ENCODE data around the gene BLM. TPM values are rescaled to one million over a fixed set of nuclear protein-coding genes. Genes with fewer than 3 reads are reported as not detected.

The BLM gene
- total and polyA plus RNA-seq, 2 of the 13 experiments (the other 11 are each of a cell fraction or from before 2014, with no cell fraction given) = 5.1 to 11.8 TPM

DNA sequence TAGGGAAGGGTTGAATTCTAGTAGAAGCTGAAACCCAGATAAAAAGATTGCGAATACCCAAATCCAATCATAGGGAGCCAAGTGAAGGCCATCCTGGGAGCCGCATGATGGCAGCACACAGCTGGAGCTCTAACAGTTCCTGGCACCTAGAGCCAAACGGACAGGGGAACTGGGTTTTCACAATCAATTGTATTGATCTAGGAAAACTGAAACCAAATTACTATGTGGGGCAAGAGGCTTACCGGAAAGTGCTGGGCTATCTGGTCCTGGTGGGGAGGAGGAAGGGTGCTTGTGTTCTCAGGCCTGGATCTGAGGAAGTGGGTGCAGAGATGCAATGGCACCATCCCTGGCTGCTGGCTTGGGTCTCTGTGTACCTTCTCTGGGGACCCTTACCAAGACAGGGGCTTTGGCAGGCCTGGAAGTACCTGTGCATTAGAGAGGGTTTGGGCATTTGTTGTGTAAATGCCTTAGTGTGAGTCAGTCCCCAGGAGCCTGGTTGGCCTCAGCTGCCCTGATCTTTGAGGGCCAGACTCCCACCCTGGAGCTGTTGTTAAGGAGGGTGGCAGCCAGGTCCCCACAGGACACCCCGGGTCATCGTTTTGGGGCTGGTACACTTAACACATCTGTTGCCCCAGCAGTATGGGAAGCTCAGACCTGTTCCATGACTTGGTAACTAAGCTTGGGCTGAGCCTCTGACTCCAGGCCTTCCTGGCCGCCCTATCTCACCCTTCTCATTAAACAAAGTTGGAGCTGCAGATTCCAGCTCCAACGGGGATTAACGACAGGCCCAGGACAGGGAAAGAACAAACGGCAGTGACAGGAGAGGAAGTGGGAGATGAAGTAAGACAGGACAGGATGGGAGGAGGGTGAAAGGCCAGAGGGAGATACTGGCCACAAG lies 142.3 kb downstream of the BLM start (continued):
- TF ChIP-seq SNAPC4 (CRISPR knock-in tag; IDR thresholded peaks at IDR 0.05) = 0 out of 2 replicates have a peak, but pooled peaks have one; percentile 52
- TF ChIP-seq ZNF580 (CRISPR knock-in tag; IDR thresholded peaks at IDR 0.05; ENCODE audit: borderline replicate concordance, low read depth) = 0 out of 2 replicates have a peak, but pooled peaks have one; percentile 35
- no peak for TF ChIP-seq NR2F6 (IDR thresholded peaks at IDR 0.05)
- TF ChIP-seq NR2F6 (CRISPR knock-in tag; IDR thresholded peaks at IDR 0.05) = peak; percentile 45; the same call in 1 of the 2 replicates
- TF ChIP-seq ZNF205 (CRISPR knock-in tag; IDR thresholded peaks at IDR 0.05) = no peak
- TF ChIP-seq ZNF790 (CRISPR knock-in tag; IDR thresholded peaks at IDR 0.05; ENCODE audit: borderline replicate concordance) = no peak
- TF ChIP-seq, protein P1, sequence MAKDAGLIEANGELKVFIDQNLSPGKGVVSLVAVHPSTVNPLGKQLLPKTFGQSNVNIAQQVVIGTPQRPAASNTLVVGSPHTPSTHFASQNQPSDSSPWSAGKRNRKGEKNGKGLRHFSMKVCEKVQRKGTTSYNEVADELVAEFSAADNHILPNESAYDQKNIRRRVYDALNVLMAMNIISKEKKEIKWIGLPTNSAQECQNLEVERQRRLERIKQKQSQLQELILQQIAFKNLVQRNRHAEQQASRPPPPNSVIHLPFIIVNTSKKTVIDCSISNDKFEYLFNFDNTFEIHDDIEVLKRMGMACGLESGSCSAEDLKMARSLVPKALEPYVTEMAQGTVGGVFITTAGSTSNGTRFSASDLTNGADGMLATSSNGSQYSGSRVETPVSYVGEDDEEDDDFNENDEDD (CRISPR knock-in tag; IDR thresholded peaks at IDR 0.05; ENCODE audit: borderline replicate concordance) = peak; percentile 14; the same call in 1 of the 2 replicates
- no peak for TF ChIP-seq PCBP1 (IDR thresholded peaks at IDR 0.05; ENCODE audit: borderline replicate concordance, low read depth, low read length)
- TF ChIP-seq PLSCR1 (CRISPR knock-in tag; IDR thresholded peaks at IDR 0.05; ENCODE audit: borderline replicate concordance) = no peak
- TF ChIP-seq ETV5 (CRISPR knock-in tag; IDR thresholded peaks at IDR 0.05; ENCODE audit: borderline replicate concordance) = peak; percentile 27; the same call in 1 of the 2 replicates
- no peak for TF ChIP-seq KDM1A (CRISPR knock-in tag; IDR thresholded peaks at IDR 0.05)
- TF ChIP-seq PHF21A (CRISPR knock-in tag; IDR thresholded peaks at IDR 0.05) = 0 out of 2 replicates have a peak, but pooled peaks have one; percentile 22
- TF ChIP-seq, protein P2, sequence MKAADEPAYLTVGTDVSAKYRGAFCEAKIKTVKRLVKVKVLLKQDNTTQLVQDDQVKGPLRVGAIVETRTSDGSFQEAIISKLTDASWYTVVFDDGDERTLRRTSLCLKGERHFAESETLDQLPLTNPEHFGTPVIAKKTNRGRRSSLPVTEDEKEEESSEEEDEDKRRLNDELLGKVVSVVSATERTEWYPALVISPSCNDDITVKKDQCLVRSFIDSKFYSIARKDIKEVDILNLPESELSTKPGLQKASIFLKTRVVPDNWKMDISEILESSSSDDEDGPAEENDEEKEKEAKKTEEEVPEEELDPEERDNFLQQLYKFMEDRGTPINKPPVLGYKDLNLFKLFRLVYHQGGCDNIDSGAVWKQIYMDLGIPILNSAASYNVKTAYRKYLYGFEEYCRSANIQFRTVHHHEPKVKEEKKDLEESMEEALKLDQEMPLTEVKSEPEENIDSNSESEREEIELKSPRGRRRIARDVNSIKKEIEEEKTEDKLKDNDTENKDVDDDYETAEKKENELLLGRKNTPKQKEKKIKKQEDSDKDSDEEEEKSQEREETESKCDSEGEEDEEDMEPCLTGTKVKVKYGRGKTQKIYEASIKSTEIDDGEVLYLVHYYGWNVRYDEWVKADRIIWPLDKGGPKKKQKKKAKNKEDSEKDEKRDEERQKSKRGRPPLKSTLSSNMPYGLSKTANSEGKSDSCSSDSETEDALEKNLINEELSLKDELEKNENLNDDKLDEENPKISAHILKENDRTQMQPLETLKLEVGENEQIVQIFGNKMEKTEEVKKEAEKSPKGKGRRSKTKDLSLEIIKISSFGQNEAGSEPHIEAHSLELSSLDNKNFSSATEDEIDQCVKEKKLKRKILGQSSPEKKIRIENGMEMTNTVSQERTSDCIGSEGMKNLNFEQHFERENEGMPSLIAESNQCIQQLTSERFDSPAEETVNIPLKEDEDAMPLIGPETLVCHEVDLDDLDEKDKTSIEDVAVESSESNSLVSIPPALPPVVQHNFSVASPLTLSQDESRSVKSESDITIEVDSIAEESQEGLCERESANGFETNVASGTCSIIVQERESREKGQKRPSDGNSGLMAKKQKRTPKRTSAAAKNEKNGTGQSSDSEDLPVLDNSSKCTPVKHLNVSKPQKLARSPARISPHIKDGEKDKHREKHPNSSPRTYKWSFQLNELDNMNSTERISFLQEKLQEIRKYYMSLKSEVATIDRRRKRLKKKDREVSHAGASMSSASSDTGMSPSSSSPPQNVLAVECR (CRISPR knock-in tag; IDR thresholded peaks at IDR 0.05; ENCODE audit: borderline replicate concordance) = peak; percentile 23; the same call in 1 of the 2 replicates
- TF ChIP-seq, protein P3, sequence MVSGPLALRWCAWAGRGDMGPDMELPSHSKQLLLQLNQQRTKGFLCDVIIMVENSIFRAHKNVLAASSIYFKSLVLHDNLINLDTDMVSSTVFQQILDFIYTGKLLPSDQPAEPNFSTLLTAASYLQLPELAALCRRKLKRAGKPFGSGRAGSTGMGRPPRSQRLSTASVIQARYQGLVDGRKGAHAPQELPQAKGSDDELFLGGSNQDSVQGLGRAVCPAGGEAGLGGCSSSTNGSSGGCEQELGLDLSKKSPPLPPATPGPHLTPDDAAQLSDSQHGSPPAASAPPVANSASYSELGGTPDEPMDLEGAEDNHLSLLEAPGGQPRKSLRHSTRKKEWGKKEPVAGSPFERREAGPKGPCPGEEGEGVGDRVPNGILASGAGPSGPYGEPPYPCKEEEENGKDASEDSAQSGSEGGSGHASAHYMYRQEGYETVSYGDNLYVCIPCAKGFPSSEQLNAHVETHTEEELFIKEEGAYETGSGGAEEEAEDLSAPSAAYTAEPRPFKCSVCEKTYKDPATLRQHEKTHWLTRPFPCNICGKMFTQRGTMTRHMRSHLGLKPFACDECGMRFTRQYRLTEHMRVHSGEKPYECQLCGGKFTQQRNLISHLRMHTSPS (CRISPR knock-in tag; IDR thresholded peaks at IDR 0.05; ENCODE audit: low read depth) = no peak

Measured in HepG2 (cell line).